ENCODE data around the gene TAF8. TPM values are rescaled to one million over a fixed set of nuclear protein-coding genes. Genes with fewer than 3 reads are reported as not detected.

Gene TAF8
- total RNA-seq, 2 experiments from 2014 or later, result 46.2 to 50.4 TPM

- ATAC-seq (ENCODE audit: low read depth) (no peak), DNase-seq (no peak)
- H3K27ac Mint-ChIP-seq, result no peak overlapping the region
- POLR2A ChIA-PET, result interaction anchor here (0.7 kb wide), 1 partner anchor 144 kb away, joined by 3 read pairs; no protein-coding TSS in a partner anchor
- no peaks in the 10 kb centered on the region for H3K36me3 Mint-ChIP-seq
- no peaks in the 10 kb centered on the region for H3K9me3 Mint-ChIP-seq
- H3K27me3 Mint-ChIP-seq, result no peaks in the 10 kb centered on the region
- no peak overlapping the region for H3K4me3 Mint-ChIP-seq
- no peaks in the 10 kb centered on the region for H3K4me1 Mint-ChIP-seq
Measured at GRCh38 chr6:42083530-42083929, 33.2 kb downstream of the TAF8 start.

- H3K27me3 Mint-ChIP-seq, result no peaks in the 10 kb centered on the region
- H3K4me1 Mint-ChIP-seq, result no peaks in the 10 kb centered on the region
- no peaks in the 10 kb centered on the region for H3K9me3 Mint-ChIP-seq
- ATAC-seq (ENCODE audit: low read depth), result no peak
- no peak for DNase-seq
- H3K36me3 Mint-ChIP-seq, result no peaks in the 10 kb centered on the region
- H3K4me3 Mint-ChIP-seq, result no peak overlapping the region
- POLR2A ChIA-PET, result no interaction called here
- no peak overlapping the region for H3K27ac Mint-ChIP-seq
Measured at GRCh38 chr6:42084889-42085288, 34.6 kb downstream of the TAF8 start.

- no peaks in the 10 kb centered on the region for H3K36me3 Mint-ChIP-seq
- no peak overlapping the region for H3K27ac Mint-ChIP-seq
- no peaks in the 10 kb centered on the region for H3K4me1 Mint-ChIP-seq
Measured at GRCh38 chr6:42086046-42087035, 36.0 kb downstream of the TAF8 start.

GRCh38 chr6:42088101-42088591, 37.8 kb downstream of the TAF8 start:
- POLR2A ChIA-PET, result no interaction called here
- Mint-ChIP-seq H3K9me3 (no peaks in the 10 kb centered on the region), H3K4me3 (no peak overlapping the region), H3K4me1 (no peaks in the 10 kb centered on the region), H3K27ac (no peak overlapping the region), H3K27me3 (no peaks in the 10 kb centered on the region), H3K36me3 (no peaks in the 10 kb centered on the region)
- DNase-seq (no peak), ATAC-seq (ENCODE audit: low read depth) (no peak)

More at GRCh38 chr6:42086046-42087035, 36.0 kb downstream of the TAF8 start:
- POLR2A ChIA-PET, result no interaction called here
- Mint-ChIP-seq H3K4me3 (no peak overlapping the region), H3K27me3 (no peaks in the 10 kb centered on the region), H3K9me3 (no peaks in the 10 kb centered on the region)
- ATAC-seq (ENCODE audit: low read depth) (no peak), DNase-seq (no peak)

GRCh38 chr6:42090819-42091717, 40.7 kb downstream of the TAF8 start:
- ATAC-seq (ENCODE audit: low read depth) (no peak), DNase-seq (no peak)
- H3K27ac Mint-ChIP-seq, result no peak overlapping the region
- no peak overlapping the region for H3K4me3 Mint-ChIP-seq
- no peaks in the 10 kb centered on the region for H3K9me3 Mint-ChIP-seq
- H3K36me3 Mint-ChIP-seq, result no peaks in the 10 kb centered on the region
- POLR2A ChIA-PET, result interaction anchor here (1.0 kb wide), 1 partner anchor 13 kb away, joined by 3 read pairs; no protein-coding TSS in a partner anchor
- no peaks in the 10 kb centered on the region for H3K4me1 Mint-ChIP-seq
- H3K27me3 Mint-ChIP-seq, result no peaks in the 10 kb centered on the region

GRCh38 chr6:42091718-42092023, 41.3 kb downstream of the TAF8 start:
- Mint-ChIP-seq H3K9me3 (no peaks in the 10 kb centered on the region), H3K4me3 (no peak overlapping the region), H3K36me3 (no peaks in the 10 kb centered on the region), H3K4me1 (no peaks in the 10 kb centered on the region), H3K27ac (no peak overlapping the region), H3K27me3 (no peaks in the 10 kb centered on the region)
- ATAC-seq (ENCODE audit: low read depth), result no peak
- DNase-seq, result no peak
- POLR2A ChIA-PET, result interaction anchor here (1.3 kb wide), 1 partner anchor 12 kb away, joined by 3 read pairs; no protein-coding TSS in a partner anchor

GRCh38 chr6:42093582-42094329, 43.4 kb downstream of the TAF8 start:
- Mint-ChIP-seq H3K9me3 (no peaks in the 10 kb centered on the region), H3K36me3 (no peaks in the 10 kb centered on the region), H3K27ac (no peak overlapping the region), H3K27me3 (no peaks in the 10 kb centered on the region), H3K4me1 (no peaks in the 10 kb centered on the region), H3K4me3 (no peak overlapping the region)
- DNase-seq, result no peak
- no peak for ATAC-seq (ENCODE audit: low read depth)
- POLR2A ChIA-PET, result interaction anchor here (0.6 to 1.2 kb wide), 3 partner anchors 11 to 285 kb away, joined by 3 to 5 read pairs (median 5); no protein-coding TSS in a partner anchor

GRCh38 chr6:42095094-42095493, 44.8 kb downstream of the TAF8 start:
- Mint-ChIP-seq H3K4me3 (no peak overlapping the region), H3K27ac (no peak overlapping the region), H3K9me3 (no peaks in the 10 kb centered on the region), H3K27me3 (no peaks in the 10 kb centered on the region), H3K4me1 (peaks cover 3% of the 10 kb centered on the region), H3K36me3 (no peaks in the 10 kb centered on the region)
- no peak for DNase-seq
- no peak for ATAC-seq (ENCODE audit: low read depth)
- POLR2A ChIA-PET, result interaction anchor here (0.5 to 0.6 kb wide), 2 partner anchors 307 to 1017 kb away, joined by 3 read pairs; no protein-coding TSS in a partner anchor

GRCh38 chr6:42095776-42096541, 45.6 kb downstream of the TAF8 start:
- H3K4me3 Mint-ChIP-seq, result no peak overlapping the region
- H3K27me3 Mint-ChIP-seq, result no peaks in the 10 kb centered on the region
- POLR2A ChIA-PET, result interaction anchor here (0.5 to 0.6 kb wide), 2 partner anchors 308 to 1016 kb away, joined by 3 read pairs; no protein-coding TSS in a partner anchor

GRCh38 chr6:42099340-42100028, 49.2 kb downstream of the TAF8 start:
- H3K4me3 Mint-ChIP-seq, result no peak overlapping the region
- DNase-seq (no peak), ATAC-seq (ENCODE audit: low read depth) (no peak)
- no peaks in the 10 kb centered on the region for H3K36me3 Mint-ChIP-seq
- H3K4me1 Mint-ChIP-seq, result peaks cover 19% of the 10 kb centered on the region
- no peaks in the 10 kb centered on the region for H3K9me3 Mint-ChIP-seq
- no peak overlapping the region for H3K27ac Mint-ChIP-seq
- POLR2A ChIA-PET, result no interaction called here
- no peaks in the 10 kb centered on the region for H3K27me3 Mint-ChIP-seq

More at GRCh38 chr6:42095776-42096541, 45.6 kb downstream of the TAF8 start:
- peaks cover 9% of the 10 kb centered on the region for H3K4me1 Mint-ChIP-seq
- no peaks in the 10 kb centered on the region for H3K36me3 Mint-ChIP-seq
- no peak for ATAC-seq (ENCODE audit: low read depth)
- DNase-seq, result no peak
- no peaks in the 10 kb centered on the region for H3K9me3 Mint-ChIP-seq
- H3K27ac Mint-ChIP-seq, result no peak overlapping the region

GRCh38 chr6:42100029-42100901, 49.9 kb downstream of the TAF8 start:
- POLR2A ChIA-PET, result no interaction called here
- Mint-ChIP-seq H3K9me3 (no peaks in the 10 kb centered on the region), H3K36me3 (no peaks in the 10 kb centered on the region), H3K27ac (peak overlapping the region; percentile 43), H3K4me1 (peaks cover 19% of the 10 kb centered on the region), H3K4me3 (no peak overlapping the region), H3K27me3 (no peaks in the 10 kb centered on the region)
- DNase-seq (no peak), ATAC-seq (ENCODE audit: low read depth) (no peak)
